ENCODE data around the gene RAI1.

RAI1 gene

GRCh38 chr17:17723354-17724261 is 42.4 kb downstream of the RAI1 start:
- Histone ChIP-seq H4K8ac (ENCODE audit: low read depth, low read length) (no peak overlapping the region), H3K14ac (ENCODE audit: low read length) (peak overlapping the region; percentile 91), H3K23ac (ENCODE audit: low read depth, low read length, poor library complexity) (peak overlapping the region; percentile 77), H3K27me3 (ENCODE audit: control insufficient read depth in 3 of 3, insufficient read depth in 3 of 3, low read depth in 1 of 3, low read length in 3 of 3) (peaks cover 0 to 21% (median 0%) of the 10 kb centered on the region in 3 experiments), H2BK12ac (ENCODE audit: low read length) (no peak overlapping the region), H2BK120ac (ENCODE audit: low read depth, low read length) (peak overlapping the region; percentile 55), H3K4me1 (ENCODE audit: control insufficient read depth in 2 of 2, insufficient read depth in 1 of 2, low read depth in 1 of 2, low read length in 2 of 2) (peaks cover 22 to 30% of the 10 kb centered on the region in 2 donors), H3K4ac (ENCODE audit: low read length) (no peak overlapping the region), H2BK15ac (ENCODE audit: low read length) (peak overlapping the region; percentile 88), H4K91ac (ENCODE audit: low read depth, low read length, poor library complexity) (no peak overlapping the region), H3K9me3 (replicated peaks in 1 of 2; ENCODE audit: control insufficient read depth in 2 of 2, insufficient read depth in 1 of 2, low read depth in 1 of 2, low read length in 2 of 2) (no peaks in the 10 kb centered on the region), H2AK5ac (ENCODE audit: low read depth, low read length) (peak overlapping the region; percentile 76), H3K4me3 (ENCODE audit: low read length in 2 of 2) (peak overlapping the region; percentile 80 to 84), H2AFZ (ENCODE audit: low read length) (peak overlapping the region; percentile 70), H3K27ac (replicated peaks; ENCODE audit: low read length) (peak overlapping the region; percentile 86), H3K79me1 (ENCODE audit: low read depth, low read length) (peaks cover 24% of the 10 kb centered on the region), H3K9ac (ENCODE audit: low read depth, low read length, poor library complexity) (peak overlapping the region; percentile 93), H3K36me3 (replicated peaks in 1 of 2; ENCODE audit: control insufficient read depth in 2 of 2, insufficient read depth in 2 of 2, low read length in 2 of 2) (peaks cover 5 to 29% of the 10 kb centered on the region in 2 donors), H2BK5ac (ENCODE audit: low read length) (peak overlapping the region; percentile 87), H3K4me2 (ENCODE audit: insufficient read depth, low read length, poor library complexity, severe bottlenecking) (peak overlapping the region; percentile 94), H3K18ac (ENCODE audit: low read length) (peak overlapping the region; percentile 97)
- WGBS, 2 donors (ENCODE audit: extremely low coverage in 2 of 2, insufficient read length in 2 of 2, insufficient replicate concordance in 1 of 2): no CpG with 5 or more reads among the region's 103 CpGs
- DNase-seq (ENCODE audit: low spot score): no peak

- peaks cover 8 to 36% of the 10 kb centered on the region in 2 donors for H3K36me3 ChIP-seq (replicated peaks in 1 of 2; ENCODE audit: control insufficient read depth in 2 of 2, insufficient read depth in 2 of 2, low read length in 2 of 2)
- H2BK120ac ChIP-seq (ENCODE audit: low read depth, low read length): peak overlapping the region; percentile 55
- H3K18ac ChIP-seq (ENCODE audit: low read length): peak overlapping the region; percentile 97
- H3K79me1 ChIP-seq (ENCODE audit: low read depth, low read length): peaks cover 26% of the 10 kb centered on the region
- no peaks in the 10 kb centered on the region for H3K9me3 ChIP-seq (replicated peaks in 1 of 2; ENCODE audit: control insufficient read depth in 2 of 2, insufficient read depth in 1 of 2, low read depth in 1 of 2, low read length in 2 of 2)
- no peak overlapping the region for H3K14ac ChIP-seq (ENCODE audit: low read length)
- peak overlapping the region; percentile 30 for H2BK15ac ChIP-seq (ENCODE audit: low read length)
- peak overlapping the region; percentile 80 to 84 for H3K4me3 ChIP-seq (ENCODE audit: low read length in 2 of 2)
- H3K4me1 ChIP-seq (ENCODE audit: control insufficient read depth in 2 of 2, insufficient read depth in 1 of 2, low read depth in 1 of 2, low read length in 2 of 2): peaks cover 22 to 35% of the 10 kb centered on the region in 2 donors
- peak overlapping the region; percentile 67 for H3K23ac ChIP-seq (ENCODE audit: low read depth, low read length, poor library complexity)
- no CpG with 5 or more reads among the region's 53 CpGs for WGBS, 2 donors (ENCODE audit: extremely low coverage in 2 of 2, insufficient read length in 2 of 2, insufficient replicate concordance in 1 of 2)
- H4K8ac ChIP-seq (ENCODE audit: low read depth, low read length): no peak overlapping the region
- H2AK5ac ChIP-seq (ENCODE audit: low read depth, low read length): peak overlapping the region; percentile 76
- H3K4ac ChIP-seq (ENCODE audit: low read length): peak overlapping the region; percentile 7
- H3K27ac ChIP-seq (replicated peaks; ENCODE audit: low read length): peak overlapping the region; percentile 86
- H2AFZ ChIP-seq (ENCODE audit: low read length): peak overlapping the region; percentile 70
- peak overlapping the region; percentile 34 for H2BK12ac ChIP-seq (ENCODE audit: low read length)
- H2BK5ac ChIP-seq (ENCODE audit: low read length): peak overlapping the region; percentile 87
- H4K91ac ChIP-seq (ENCODE audit: low read depth, low read length, poor library complexity): no peak overlapping the region
- H3K4me2 ChIP-seq (ENCODE audit: insufficient read depth, low read length, poor library complexity, severe bottlenecking): peak overlapping the region; percentile 94
- peaks cover 0 to 21% (median 0%) of the 10 kb centered on the region in 3 experiments for H3K27me3 ChIP-seq (ENCODE audit: control insufficient read depth in 3 of 3, insufficient read depth in 3 of 3, low read depth in 1 of 3, low read length in 3 of 3)
- peak; percentile 86 for DNase-seq (ENCODE audit: low spot score)
- H3K9ac ChIP-seq (ENCODE audit: low read depth, low read length, poor library complexity): peak overlapping the region; percentile 98
Measured at GRCh38 chr17:17724307-17725010, 43.2 kb downstream of the RAI1 start.

DNA sequence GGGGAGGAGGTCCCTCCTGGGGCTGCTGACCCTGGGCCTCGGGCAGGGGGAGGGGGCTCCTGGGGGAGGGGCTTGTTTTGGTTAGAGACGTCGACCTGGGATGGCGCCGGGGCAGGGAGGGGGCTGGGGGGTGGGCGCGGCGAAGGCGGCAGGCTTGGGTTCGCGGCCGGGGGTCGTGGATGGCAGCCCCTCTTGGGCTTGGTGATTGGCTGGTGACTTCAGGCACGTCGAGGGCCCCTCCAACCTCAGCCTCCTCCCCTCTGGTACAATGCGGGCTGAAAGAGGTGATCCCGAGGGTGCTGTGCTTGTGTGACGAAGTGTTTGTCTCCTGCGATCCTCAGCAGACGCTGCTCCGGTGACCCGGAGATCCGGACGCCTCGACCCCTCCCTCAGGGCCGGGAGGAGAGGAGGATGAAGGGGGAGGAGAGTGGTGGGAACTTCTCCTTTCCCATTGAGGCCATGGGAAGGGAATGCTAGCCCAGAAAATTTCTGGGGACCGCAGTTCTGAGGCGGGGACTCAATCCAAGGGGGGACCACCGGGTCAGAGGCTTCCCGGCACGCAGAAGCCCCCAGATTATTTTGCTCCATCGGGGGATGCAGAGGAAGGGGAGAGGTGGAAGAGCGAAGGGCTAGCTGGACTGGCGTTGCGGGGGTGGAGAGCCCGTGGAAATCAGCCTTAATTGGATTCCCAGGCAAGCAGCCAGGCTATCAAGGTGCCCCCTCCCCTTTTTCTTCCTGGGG is 43.9 kb downstream of the RAI1 start:
- Histone ChIP-seq H3K4ac (ENCODE audit: low read length) (no peak overlapping the region), H3K27me3 (ENCODE audit: control insufficient read depth in 3 of 3, insufficient read depth in 3 of 3, low read depth in 1 of 3, low read length in 3 of 3) (peaks cover 0 to 21% (median 0%) of the 10 kb centered on the region in 3 experiments), H3K27ac (replicated peaks; ENCODE audit: low read length) (peak overlapping the region; percentile 86), H3K4me1 (ENCODE audit: control insufficient read depth in 2 of 2, insufficient read depth in 1 of 2, low read depth in 1 of 2, low read length in 2 of 2) (peaks cover 22 to 43% of the 10 kb centered on the region in 2 donors), H3K4me3 (ENCODE audit: low read length in 2 of 2) (peak overlapping the region; percentile 80 to 84), H3K18ac (ENCODE audit: low read length) (peak overlapping the region; percentile 97), H3K4me2 (ENCODE audit: insufficient read depth, low read length, poor library complexity, severe bottlenecking) (peak overlapping the region; percentile 94), H2BK5ac (ENCODE audit: low read length) (peak overlapping the region; percentile 76), H2BK12ac (ENCODE audit: low read length) (no peak overlapping the region), H3K79me1 (ENCODE audit: low read depth, low read length) (peaks cover 23% of the 10 kb centered on the region), H3K9me3 (replicated peaks in 1 of 2; ENCODE audit: control insufficient read depth in 2 of 2, insufficient read depth in 1 of 2, low read depth in 1 of 2, low read length in 2 of 2) (no peaks in the 10 kb centered on the region), H4K8ac (ENCODE audit: low read depth, low read length) (no peak overlapping the region), H2AFZ (ENCODE audit: low read length) (peak overlapping the region; percentile 70), H3K14ac (ENCODE audit: low read length) (no peak overlapping the region), H3K36me3 (replicated peaks in 1 of 2; ENCODE audit: control insufficient read depth in 2 of 2, insufficient read depth in 2 of 2, low read length in 2 of 2) (peaks cover 8 to 36% of the 10 kb centered on the region in 2 donors), H3K9ac (ENCODE audit: low read depth, low read length, poor library complexity) (peak overlapping the region; percentile 98), H2BK15ac (ENCODE audit: low read length) (no peak overlapping the region), H4K91ac (ENCODE audit: low read depth, low read length, poor library complexity) (no peak overlapping the region), H2BK120ac (ENCODE audit: low read depth, low read length) (peak overlapping the region; percentile 81), H2AK5ac (ENCODE audit: low read depth, low read length) (peak overlapping the region; percentile 38), H3K23ac (ENCODE audit: low read depth, low read length, poor library complexity) (no peak overlapping the region)
- WGBS, 2 donors (ENCODE audit: extremely low coverage in 2 of 2, insufficient read length in 2 of 2, insufficient replicate concordance in 1 of 2): no CpG with 5 or more reads among the region's 36 CpGs
- peak; percentile 77 for DNase-seq (ENCODE audit: low spot score)

All from neuronal stem cell (in vitro differentiated cells).